ES-I3 (cell line): ENCODE results near the gene TFAP2A.

Experiments used
- H3K36me3 ChIP-seq: 2 replicates; pipeline ENCODE4 v1.6.1; 2013; ENCODE audit warnings: mild to moderate bottlenecking, low read length, control low read depth, moderate library complexity; ENCODE audit not compliant: insufficient read depth
- H3K4me1 ChIP-seq: 2 replicates; pipeline ENCODE4 v1.6.1; 2013; ENCODE audit warnings: mild to moderate bottlenecking, control low read depth, low read length; ENCODE audit not compliant: insufficient read depth
- H3K9ac ChIP-seq: 2 replicates; pipeline ENCODE4 v1.6.1; 2013; ENCODE audit warnings: low read depth, mild to moderate bottlenecking, low read length, moderate library complexity
- H3K9me3 ChIP-seq: 2 replicates; pipeline ENCODE4 v1.6.1; 2013; ENCODE audit warnings: mild to moderate bottlenecking, low read length, moderate library complexity; ENCODE audit not compliant: control insufficient read depth, insufficient read depth

TFAP2A gene

GRCh38 chr6:10421158-10421920 is 6.5 kb upstream of the TFAP2A start:
- Histone ChIP-seq H3K9ac (no peak overlapping the region), H3K4me1 (peaks cover 18% of the 10 kb centered on the region), H3K9me3 (no peaks in the 10 kb centered on the region; the same call in 1 of the 2 replicates), H3K36me3 (no peaks in the 10 kb centered on the region)

GRCh38 chr6:10420546-10421157 is 5.8 kb upstream of the TFAP2A start:
- Histone ChIP-seq H3K9ac (no peak overlapping the region; the same call in 1 of the 2 replicates), H3K9me3 (no peaks in the 10 kb centered on the region; the same call in 1 of the 2 replicates), H3K4me1 (peaks cover 22% of the 10 kb centered on the region), H3K36me3 (no peaks in the 10 kb centered on the region)

- peak overlapping the region; percentile 46; the same call in 1 of the 2 replicates for H3K9ac ChIP-seq
- H3K36me3 ChIP-seq: no peaks in the 10 kb centered on the region
- H3K4me1 ChIP-seq: peaks cover 19% of the 10 kb centered on the region
- no peaks in the 10 kb centered on the region; the same call in 1 of the 2 replicates for H3K9me3 ChIP-seq
Observed at GRCh38 chr6:10419749-10420545, 5.1 kb upstream of the TFAP2A start.

- no peaks in the 10 kb centered on the region for H3K36me3 ChIP-seq
- peaks cover 20% of the 10 kb centered on the region for H3K4me1 ChIP-seq
- H3K9me3 ChIP-seq: no peaks in the 10 kb centered on the region; the same call in 1 of the 2 replicates
- peak overlapping the region; percentile 46 for H3K9ac ChIP-seq
Observed at GRCh38 chr6:10418862-10419748, 4.2 kb upstream of the TFAP2A start.

- Histone ChIP-seq H3K9me3 (no peaks in the 10 kb centered on the region; the same call in 1 of the 2 replicates), H3K9ac (peak overlapping the region; percentile 46), H3K36me3 (no peaks in the 10 kb centered on the region), H3K4me1 (peaks cover 20% of the 10 kb centered on the region)
Observed at GRCh38 chr6:10418361-10418861, 3.5 kb upstream of the TFAP2A start.

- Histone ChIP-seq H3K4me1 (peaks cover 20% of the 10 kb centered on the region), H3K9me3 (no peaks in the 10 kb centered on the region; the same call in 1 of the 2 replicates), H3K9ac (peak overlapping the region; percentile 17; the same call in 1 of the 2 replicates), H3K36me3 (no peaks in the 10 kb centered on the region)
Observed at GRCh38 chr6:10417681-10418104, 2.8 kb upstream of the TFAP2A start.

GRCh38 chr6:10416863-10417641 is 2.2 kb upstream of the TFAP2A start:
- Histone ChIP-seq H3K9me3 (no peaks in the 10 kb centered on the region; the same call in 1 of the 2 replicates), H3K36me3 (no peaks in the 10 kb centered on the region), H3K4me1 (peaks cover 20% of the 10 kb centered on the region), H3K9ac (peak overlapping the region; percentile 17; the same call in 1 of the 2 replicates)

GRCh38 chr6:10416516-10416862 is 1.6 kb upstream of the TFAP2A start:
- Histone ChIP-seq H3K4me1 (peaks cover 20% of the 10 kb centered on the region), H3K9ac (peak overlapping the region; percentile 17; the same call in 1 of the 2 replicates), H3K36me3 (no peaks in the 10 kb centered on the region), H3K9me3 (no peaks in the 10 kb centered on the region)

- H3K4me1 ChIP-seq: peaks cover 20% of the 10 kb centered on the region
- no peaks in the 10 kb centered on the region for H3K36me3 ChIP-seq
- H3K9ac ChIP-seq: peak overlapping the region; percentile 32; the same call in 1 of the 2 replicates
- no peaks in the 10 kb centered on the region for H3K9me3 ChIP-seq
Observed at GRCh38 chr6:10415617-10416480, 975 bp upstream of the TFAP2A start.

GRCh38 chr6:10413850-10414738 is 780 bp downstream of the TFAP2A start:
- Histone ChIP-seq H3K9me3 (no peaks in the 10 kb centered on the region), H3K9ac (peak overlapping the region; percentile 32; the same call in 1 of the 2 replicates), H3K4me1 (peaks cover 21% of the 10 kb centered on the region), H3K36me3 (no peaks in the 10 kb centered on the region)

GRCh38 chr6:10413262-10413849 is 1.5 kb downstream of the TFAP2A start:
- H3K4me1 ChIP-seq: peaks cover 21% of the 10 kb centered on the region
- H3K9ac ChIP-seq: peak overlapping the region; percentile 38; the same call in 1 of the 2 replicates
- H3K36me3 ChIP-seq: no peaks in the 10 kb centered on the region
- no peaks in the 10 kb centered on the region for H3K9me3 ChIP-seq
